HepG2 (cell line): ENCODE measurements around the gene MRFAP1L1. TPM values are rescaled to one million over a fixed set of nuclear protein-coding genes. Genes with fewer than 3 reads are reported as not detected.

Source experiments
- ATF5 ChIP-seq: sonication (generic); formaldehyde crosslinking; IDR thresholded peaks from 2 replicates; pipeline ENCODE4 v1.4.0; 2020; ENCODE audit warnings: mild to moderate bottlenecking, low read depth, missing genetic modification reagents
- CHCHD3 ChIP-seq: sonication (generic); formaldehyde crosslinking; IDR thresholded peaks from 2 replicates; pipeline ENCODE4 v1.8.0; 2022; ENCODE audit warnings: mild to moderate bottlenecking, missing genetic modification reagents, moderate library complexity
- DBP ChIP-seq: sonication (generic); formaldehyde crosslinking; IDR thresholded peaks from 2 replicates; pipeline ENCODE4 v1.4.0; 2020; ENCODE audit warnings: missing genetic modification reagents; ENCODE audit errors: not compliant biosample characterization
- ELF1 ChIP-seq: sonication (generic); formaldehyde crosslinking; IDR thresholded peaks from 2 replicates; pipeline ENCODE4 v1.4.0; 2020; ENCODE audit warnings: missing genetic modification reagents
- EZH2 ChIP-seq: conservative IDR thresholded peaks from 2 replicates; pipeline ENCODE4 v1.6.1; 2012; ENCODE audit warnings: mild to moderate bottlenecking, low read depth, low read length, moderate library complexity
- FOXP1 ChIP-seq, 2 experiments: fragments of 450-650 bp in 1 of 2; IDR thresholded peaks; 2 replicates each; pipeline ENCODE4 v1.6.1; 2017 to 2018; ENCODE audit warnings: antibody characterized with exemption in 1 of 2
- KDM6A ChIP-seq: IDR thresholded peaks from 2 replicates; pipeline ENCODE4 v1.6.1; 2016; ENCODE audit warnings: low read depth
- MIER3 ChIP-seq: IDR thresholded peaks from 2 replicates; pipeline ENCODE4 v1.6.1; 2016; ENCODE audit warnings: missing compliant biosample characterization, borderline replicate concordance
- NFATC3 ChIP-seq: sonication (generic); formaldehyde crosslinking; IDR thresholded peaks from 2 replicates; pipeline ENCODE4 v1.5.1; 2020; ENCODE audit warnings: mild to moderate bottlenecking, missing genetic modification reagents
- PHF5A ChIP-seq: IDR thresholded peaks from one replicate; pipeline ENCODE4 v1.6.1; 2018; ENCODE audit warnings: low read depth, missing genetic modification reagents; ENCODE audit not compliant: unreplicated experiment
- STAT5B ChIP-seq: sonication (generic); formaldehyde crosslinking; IDR thresholded peaks from 2 replicates; pipeline ENCODE4 v1.4.0; 2020; ENCODE audit warnings: missing genetic modification reagents
- YEATS2 ChIP-seq: sonication (generic); formaldehyde crosslinking; IDR thresholded peaks from 2 replicates; pipeline ENCODE4 v1.4.0; 2020; ENCODE audit warnings: missing genetic modification reagents, borderline replicate concordance
- ZNF121 ChIP-seq: sonication (generic); formaldehyde crosslinking; IDR thresholded peaks from 2 replicates; pipeline ENCODE4 v1.5.0; 2020; ENCODE audit warnings: mild to moderate bottlenecking, missing genetic modification reagents
- ZNF3 ChIP-seq: IDR thresholded peaks from 2 replicates; pipeline ENCODE4 v1.7.0; 2017; ENCODE audit warnings: inconsistent platforms
- ZNF318 ChIP-seq: sonication (generic); formaldehyde crosslinking; IDR thresholded peaks from 2 replicates; pipeline ENCODE4 v1.4.0; 2020; ENCODE audit warnings: mild to moderate bottlenecking, missing genetic modification reagents
- ZNF512B ChIP-seq: sonication (generic); formaldehyde crosslinking; IDR thresholded peaks from 2 replicates; pipeline ENCODE4 v1.5.1; 2020; ENCODE audit warnings: missing genetic modification reagents, mild to moderate bottlenecking, borderline replicate concordance
- ZNF615 ChIP-seq: sonication (generic); formaldehyde crosslinking; IDR thresholded peaks from 2 replicates; pipeline ENCODE4 v1.5.0; 2020; ENCODE audit warnings: mild to moderate bottlenecking, missing genetic modification reagents, borderline replicate concordance
- polyA plus RNA-seq, 8 experiments: library from polyadenylated mRNA; depleted of rRNA in 3 of 8; stranded (reverse) in 7 of 8; unstranded in 1 of 8; fragments of >200 nt; fragmentation: Illumina TruSeq in 4 of 8; extraction: Trizol in 4 of 8; gene quantifications; 2 replicates each; pipeline versions ENCODE4 v1.2.1 to v1.2.3, GENCODE V29; 2011 to 2016; ENCODE audit warnings: low read depth in 4 of 8, missing spikeins in 1 of 8, mixed read lengths in 1 of 8; ENCODE audit not compliant: insufficient read depth in 1 of 8
- total RNA-seq, 5 experiments: library from RNA; depleted of rRNA; stranded (reverse); fragments of >200 nt; fragmentation: Illumina TruSeq; extraction: Trizol; gene quantifications; 2 replicates each; pipeline ENCODE4 v1.2.3, GENCODE V29; 2016; ENCODE audit warnings: low read depth in 1 of 5

The MRFAP1L1 gene
- total and polyA plus RNA-seq, 2 of the 13 experiments (the other 11 are each of a cell fraction or from before 2014, with no cell fraction given), result 44.8 to 76.6 TPM

GRCh38 chr4:6673660-6674499 lies 35.8 kb downstream of the MRFAP1L1 start (continued):
- TF ChIP-seq ZNF512B (CRISPR knock-in tag), result no peak
- TF ChIP-seq ATF5 (CRISPR knock-in tag), result peak; percentile 69; the same call in 1 of the 2 replicates
- TF ChIP-seq EZH2, result no peak
- no peak for TF ChIP-seq NFATC3
- TF ChIP-seq ZNF3, result no peak
- peak; percentile 84; the same call in 1 of the 2 replicates for TF ChIP-seq CHCHD3 (CRISPR knock-in tag)
- no peak for TF ChIP-seq MIER3 (CRISPR knock-in tag)
- TF ChIP-seq ELF1, result no peak; the same call in 1 of the 2 replicates
- TF ChIP-seq YEATS2 (CRISPR knock-in tag), result peak; percentile 92
- no peak for TF ChIP-seq DBP (CRISPR knock-in tag)
- no peak for TF ChIP-seq FOXP1 (IDR thresholded peaks at IDR 0.05)
- no peak for TF ChIP-seq FOXP1 (CRISPR knock-in tag; IDR thresholded peaks at IDR 0.05)
- peak; percentile 92 for TF ChIP-seq STAT5B (CRISPR knock-in tag)
- TF ChIP-seq ZNF318 (CRISPR knock-in tag), result peak; percentile 66
- no peak for TF ChIP-seq ZNF121 (CRISPR knock-in tag)
- TF ChIP-seq KDM6A (CRISPR knock-in tag), result no peak
- peak; percentile 85 for TF ChIP-seq PHF5A (CRISPR knock-in tag)
- peak; percentile 83; the same call in 1 of the 2 replicates for TF ChIP-seq ZNF615 (CRISPR knock-in tag)
